C4-2B (cell line): Measurements from ENCODE around the gene HTR4.

ENCODE experiments used
- ZFX ChIP-seq: fragments of 450-650 bp; IDR thresholded peaks from 2 replicates; pipeline ENCODE4 v1.6.1; 2017
- TF ChIP-seq, protein P1 (sequence below): fragments of 450-650 bp; conservative IDR thresholded peaks from 2 replicates; pipeline ENCODE4 v1.5.1; 2017; ENCODE audit warnings: mild to moderate bottlenecking

DNA sequence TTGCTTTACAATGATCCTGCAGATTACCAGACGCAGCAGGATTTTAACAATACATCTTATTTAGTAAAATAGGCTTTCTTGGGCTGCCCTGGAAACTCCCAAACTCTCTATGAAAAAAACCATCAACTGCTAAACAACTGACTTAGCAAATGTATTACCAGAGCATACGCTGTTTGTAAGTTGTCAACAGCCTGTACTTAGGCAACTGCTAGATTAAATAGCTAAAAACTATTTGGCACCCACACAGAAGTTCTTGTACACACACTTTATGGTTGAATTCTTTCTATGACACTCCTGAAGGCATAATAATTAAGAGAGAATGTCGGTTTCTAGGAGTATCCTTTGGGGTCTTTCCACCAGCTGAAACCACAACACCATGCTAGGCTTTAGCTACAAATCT, 146.7 kb downstream of the HTR4 start:
- TF ChIP-seq, protein P1, sequence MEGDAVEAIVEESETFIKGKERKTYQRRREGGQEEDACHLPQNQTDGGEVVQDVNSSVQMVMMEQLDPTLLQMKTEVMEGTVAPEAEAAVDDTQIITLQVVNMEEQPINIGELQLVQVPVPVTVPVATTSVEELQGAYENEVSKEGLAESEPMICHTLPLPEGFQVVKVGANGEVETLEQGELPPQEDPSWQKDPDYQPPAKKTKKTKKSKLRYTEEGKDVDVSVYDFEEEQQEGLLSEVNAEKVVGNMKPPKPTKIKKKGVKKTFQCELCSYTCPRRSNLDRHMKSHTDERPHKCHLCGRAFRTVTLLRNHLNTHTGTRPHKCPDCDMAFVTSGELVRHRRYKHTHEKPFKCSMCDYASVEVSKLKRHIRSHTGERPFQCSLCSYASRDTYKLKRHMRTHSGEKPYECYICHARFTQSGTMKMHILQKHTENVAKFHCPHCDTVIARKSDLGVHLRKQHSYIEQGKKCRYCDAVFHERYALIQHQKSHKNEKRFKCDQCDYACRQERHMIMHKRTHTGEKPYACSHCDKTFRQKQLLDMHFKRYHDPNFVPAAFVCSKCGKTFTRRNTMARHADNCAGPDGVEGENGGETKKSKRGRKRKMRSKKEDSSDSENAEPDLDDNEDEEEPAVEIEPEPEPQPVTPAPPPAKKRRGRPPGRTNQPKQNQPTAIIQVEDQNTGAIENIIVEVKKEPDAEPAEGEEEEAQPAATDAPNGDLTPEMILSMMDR = no peak
- TF ChIP-seq ZFX = no peak
